ENCODE results near the gene PRKN.

- no peak for TF ChIP-seq CTCF (conservative IDR thresholded peaks at IDR 0.05; ENCODE audit: low read depth in 2 of 2)
- TF ChIP-seq, protein P1, sequence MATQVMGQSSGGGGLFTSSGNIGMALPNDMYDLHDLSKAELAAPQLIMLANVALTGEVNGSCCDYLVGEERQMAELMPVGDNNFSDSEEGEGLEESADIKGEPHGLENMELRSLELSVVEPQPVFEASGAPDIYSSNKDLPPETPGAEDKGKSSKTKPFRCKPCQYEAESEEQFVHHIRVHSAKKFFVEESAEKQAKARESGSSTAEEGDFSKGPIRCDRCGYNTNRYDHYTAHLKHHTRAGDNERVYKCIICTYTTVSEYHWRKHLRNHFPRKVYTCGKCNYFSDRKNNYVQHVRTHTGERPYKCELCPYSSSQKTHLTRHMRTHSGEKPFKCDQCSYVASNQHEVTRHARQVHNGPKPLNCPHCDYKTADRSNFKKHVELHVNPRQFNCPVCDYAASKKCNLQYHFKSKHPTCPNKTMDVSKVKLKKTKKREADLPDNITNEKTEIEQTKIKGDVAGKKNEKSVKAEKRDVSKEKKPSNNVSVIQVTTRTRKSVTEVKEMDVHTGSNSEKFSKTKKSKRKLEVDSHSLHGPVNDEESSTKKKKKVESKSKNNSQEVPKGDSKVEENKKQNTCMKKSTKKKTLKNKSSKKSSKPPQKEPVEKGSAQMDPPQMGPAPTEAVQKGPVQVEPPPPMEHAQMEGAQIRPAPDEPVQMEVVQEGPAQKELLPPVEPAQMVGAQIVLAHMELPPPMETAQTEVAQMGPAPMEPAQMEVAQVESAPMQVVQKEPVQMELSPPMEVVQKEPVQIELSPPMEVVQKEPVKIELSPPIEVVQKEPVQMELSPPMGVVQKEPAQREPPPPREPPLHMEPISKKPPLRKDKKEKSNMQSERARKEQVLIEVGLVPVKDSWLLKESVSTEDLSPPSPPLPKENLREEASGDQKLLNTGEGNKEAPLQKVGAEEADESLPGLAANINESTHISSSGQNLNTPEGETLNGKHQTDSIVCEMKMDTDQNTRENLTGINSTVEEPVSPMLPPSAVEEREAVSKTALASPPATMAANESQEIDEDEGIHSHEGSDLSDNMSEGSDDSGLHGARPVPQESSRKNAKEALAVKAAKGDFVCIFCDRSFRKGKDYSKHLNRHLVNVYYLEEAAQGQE (IDR thresholded peaks at IDR 0.05; ENCODE audit: unreplicated experiment) = no peak
- TF ChIP-seq ZNF331 (CRISPR knock-in tag; IDR thresholded peaks at IDR 0.05; ENCODE audit: low read depth) = no peak
- TF ChIP-seq POLR2AphosphoS5 (IDR thresholded peaks at IDR 0.05; ENCODE audit: low read depth) = no peak
- TF ChIP-seq EZH2 (IDR thresholded peaks at IDR 0.05; ENCODE audit: low read depth, unreplicated experiment) = no peak
- no peak for TF ChIP-seq CREB1 (CRISPR knock-in tag; IDR thresholded peaks at IDR 0.05; ENCODE audit: low read depth)
- TF ChIP-seq JUNB (IDR thresholded peaks at IDR 0.05; ENCODE audit: unreplicated experiment) = no peak
- no peak for TF ChIP-seq EZH2phosphoT487 (IDR thresholded peaks at IDR 0.05; ENCODE audit: unreplicated experiment)
- TF ChIP-seq NANOG (IDR thresholded peaks at IDR 0.05; ENCODE audit: borderline replicate concordance) = no peak
- no peak for TF ChIP-seq STAT1 (IDR thresholded peaks at IDR 0.05; ENCODE audit: unreplicated experiment)
Measured at GRCh38 chr6:161554883-161555282, 1172.7 kb downstream of the PRKN start.

All from GM23338 (cell line).